AG09319 (cell line): Measurements from ENCODE around the gene TMED10.

Source experiments
- DNase-seq: peaks from one replicate; pipeline ENCODE4 v3.0.0-alpha.2; 2010; ENCODE audit warnings: low read depth; ENCODE audit errors: extremely low read depth
- CTCF ChIP-seq: IDR thresholded peaks from 2 replicates; pipeline ENCODE4 v1.5.1; 2011; ENCODE audit warnings: low read depth, mild to moderate bottlenecking, inconsistent platforms, low read length, moderate library complexity

The TMED10 gene

GRCh38 chr14:75140620-75141019 is 35.8 kb downstream of the TMED10 start:
- DNase-seq: no peak
- TF ChIP-seq CTCF: no peak

DNA sequence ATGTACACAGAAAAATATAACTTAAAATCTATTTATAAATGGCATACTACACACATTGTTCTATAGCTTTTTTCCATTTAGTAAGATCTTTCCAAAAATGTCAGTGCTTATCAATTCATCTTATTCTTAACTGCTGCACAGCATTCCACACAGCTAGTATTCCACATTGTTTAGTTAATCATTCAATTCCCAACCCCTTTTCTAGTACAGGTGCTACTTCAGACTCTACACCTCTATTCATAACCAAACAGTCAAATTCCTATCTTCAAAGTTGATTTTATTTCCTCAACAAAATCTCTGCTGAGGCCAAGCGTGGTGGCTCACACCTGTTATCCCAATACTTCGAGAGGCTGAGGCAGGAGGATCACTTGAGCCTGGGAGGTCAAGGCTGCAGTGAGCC is 37.2 kb downstream of the TMED10 start:
- no peak for TF ChIP-seq CTCF

DNA sequence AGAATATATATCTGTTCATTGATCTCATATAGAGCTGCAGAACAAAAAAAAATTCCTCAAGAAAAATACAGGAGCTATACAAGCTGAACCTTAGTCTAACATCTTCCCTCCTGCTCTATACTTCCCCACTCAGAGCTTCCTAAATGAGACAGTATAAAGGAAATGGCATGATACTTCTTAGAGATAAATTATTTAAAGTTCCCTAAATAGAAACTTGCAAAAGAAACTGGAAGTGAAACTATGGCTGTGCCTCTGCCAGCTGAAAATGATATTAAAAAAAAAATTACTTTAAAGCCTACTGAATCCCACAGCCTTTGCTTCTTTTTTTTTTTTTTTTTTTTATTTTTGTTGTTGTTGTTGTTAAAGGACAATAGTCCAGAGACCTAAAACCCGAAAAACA is 37.9 kb downstream of the TMED10 start:
- no peak for TF ChIP-seq CTCF
- no peak for DNase-seq

More for the DNA sequence above, 37.2 kb downstream of the TMED10 start:
- no peak for DNase-seq

DNA sequence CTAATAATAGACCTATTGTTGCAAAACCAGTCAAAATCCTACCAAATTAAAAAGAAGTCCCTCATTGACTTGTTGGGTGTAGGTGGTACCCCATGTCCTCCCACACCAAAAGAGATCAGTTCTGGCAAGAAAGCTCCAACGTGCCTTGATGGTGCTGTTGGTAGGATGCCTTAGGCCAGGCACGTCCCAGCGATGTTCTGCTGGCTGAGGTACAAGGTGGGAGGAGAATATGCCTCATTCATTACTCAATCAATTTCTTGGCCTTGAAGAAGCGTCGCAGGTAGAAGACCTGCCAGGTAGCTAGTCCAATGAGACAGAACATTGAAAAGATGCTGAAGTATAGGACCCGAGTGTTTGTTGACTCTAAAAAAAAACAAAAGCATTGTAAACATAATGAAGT is 41.8 kb downstream of the TMED10 start:
- no peak for DNase-seq
- no peak for TF ChIP-seq CTCF

DNA sequence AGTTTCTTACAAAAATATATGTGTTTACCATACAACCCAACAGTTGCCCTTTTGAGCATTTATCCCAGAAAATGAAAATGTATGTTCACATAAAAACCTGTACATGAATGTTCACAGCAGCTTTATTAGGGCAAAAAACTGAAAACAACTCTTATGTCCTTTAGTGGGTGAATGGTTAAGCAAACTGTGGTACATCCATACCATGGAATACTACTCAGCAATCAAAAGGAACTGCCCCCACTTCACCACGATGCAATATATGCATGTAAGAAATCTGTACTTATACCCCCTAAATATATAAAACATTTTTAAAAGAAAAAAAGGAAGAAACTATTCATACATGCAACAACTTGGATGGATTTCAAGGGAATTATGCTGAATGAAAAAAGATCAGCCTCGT is 42.8 kb downstream of the TMED10 start:
- TF ChIP-seq CTCF: no peak
- no peak for DNase-seq

DNA sequence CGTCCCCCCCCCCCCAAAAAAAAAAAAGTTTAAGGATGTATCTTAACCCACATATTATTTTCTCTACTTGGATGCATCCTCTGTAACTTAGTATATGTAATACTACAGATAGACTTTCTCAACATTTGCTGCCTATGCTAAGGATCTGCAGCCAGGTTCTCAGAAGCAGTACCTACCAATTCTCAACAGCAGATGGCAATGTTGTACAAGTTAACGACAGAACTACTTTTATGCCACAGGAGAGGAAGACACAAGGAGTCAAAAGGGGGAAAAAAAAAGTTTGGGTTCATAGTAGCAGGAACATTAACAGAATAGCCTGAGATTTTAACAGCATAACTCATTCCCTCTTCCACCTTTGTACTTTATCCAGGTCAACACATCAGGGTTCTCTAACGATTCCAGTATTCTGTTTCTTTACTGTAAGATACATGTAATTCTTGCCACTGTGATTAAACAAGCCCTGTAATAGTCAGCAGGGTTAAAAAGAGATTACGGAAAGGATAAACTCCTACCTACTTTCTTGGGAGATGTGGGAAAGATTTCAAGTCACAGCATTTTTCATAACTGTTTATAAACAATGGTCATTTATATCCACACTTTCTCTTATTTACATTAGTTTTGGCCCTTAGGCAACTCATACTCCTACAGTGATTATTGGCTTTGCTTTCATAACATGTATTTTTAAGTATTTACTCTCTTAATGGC is 43.9 kb downstream of the TMED10 start:
- TF ChIP-seq CTCF: peak; percentile 66
- DNase-seq: no peak

DNA sequence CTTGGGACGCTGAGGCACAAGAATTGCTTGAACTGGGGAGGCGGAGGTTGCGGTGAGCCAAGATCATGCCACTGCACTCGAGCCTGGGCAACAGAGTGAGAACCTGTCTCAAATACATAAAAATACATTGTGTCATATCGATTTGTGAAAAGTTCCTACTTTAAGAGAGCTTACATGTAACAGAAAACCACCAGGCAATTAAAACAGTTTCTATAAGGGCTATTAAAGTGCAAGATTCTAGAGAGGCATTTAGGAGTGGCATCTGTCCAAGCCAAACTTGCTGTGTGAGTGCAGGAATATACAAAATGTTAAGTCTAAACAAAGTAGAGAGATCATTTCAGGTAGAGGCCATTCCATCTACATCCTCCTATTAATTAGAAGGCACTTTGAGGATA is 47.8 kb downstream of the TMED10 start:
- TF ChIP-seq CTCF: no peak

More for the DNA sequence above, 47.8 kb downstream of the TMED10 start:
- DNase-seq: no peak
